HEK293T (cell line): Measurements from ENCODE around the gene REXO4.

Experiments used
- BHLHE40 ChIP-seq: fragments of 450-650 bp; IDR thresholded peaks from 2 replicates; pipeline ENCODE4 v1.6.1; 2016; ENCODE audit warnings: mild to moderate bottlenecking, moderate library complexity, borderline replicate concordance
- ELF4 ChIP-seq: fragments of 450-650 bp; IDR thresholded peaks from 2 replicates; pipeline ENCODE4 v1.6.1; 2017; ENCODE audit warnings: antibody characterized with exemption
- FOXK2 ChIP-seq: fragments of 450-650 bp; IDR thresholded peaks from 2 replicates; pipeline ENCODE4 v1.6.1; 2016; ENCODE audit warnings: mild to moderate bottlenecking
- FOXM1 ChIP-seq: fragments of 450-650 bp; IDR thresholded peaks from 2 replicates; pipeline ENCODE4 v1.6.1; 2017; ENCODE audit warnings: mild to moderate bottlenecking, borderline replicate concordance
- NFRKB ChIP-seq: fragments of 450-650 bp; IDR thresholded peaks from 2 replicates; pipeline ENCODE4 v1.6.1; 2016; ENCODE audit warnings: mild to moderate bottlenecking, moderate library complexity
- SP1 ChIP-seq: fragments of 450-650 bp; IDR thresholded peaks from 2 replicates; pipeline ENCODE4 v1.6.1; 2017
- TARDBP ChIP-seq: fragments of 450-650 bp; IDR thresholded peaks from 2 replicates; pipeline ENCODE4 v1.6.1; 2016
- ZNF384 ChIP-seq: fragments of 450-650 bp; IDR thresholded peaks from 2 replicates; pipeline ENCODE4 v1.6.1; 2016

DNA sequence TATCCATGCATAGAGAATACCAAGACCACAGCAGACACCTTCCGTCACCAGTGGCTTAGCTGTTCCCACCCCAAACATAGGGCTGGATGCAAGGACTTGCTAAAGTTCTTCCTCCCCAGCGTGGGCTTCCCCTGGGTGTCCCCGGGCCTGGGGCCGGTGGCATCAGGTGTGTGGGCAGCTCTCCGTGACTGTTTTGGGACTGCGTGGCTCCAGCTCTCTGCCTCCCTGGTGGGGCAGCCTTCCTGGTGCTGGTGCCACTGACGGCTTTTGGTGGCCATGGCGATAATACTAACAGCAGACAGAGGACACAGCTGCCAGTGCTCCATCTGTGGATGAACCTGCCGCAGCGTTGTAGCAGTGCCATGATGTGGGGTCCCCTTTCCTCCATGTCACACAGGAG lies 46.8 kb upstream of the REXO4 start:
- no peak for TF ChIP-seq FOXK2
- TF ChIP-seq FOXM1 = no peak
- TF ChIP-seq BHLHE40 = no peak
- no peak for TF ChIP-seq ZNF384
- no peak for TF ChIP-seq TARDBP
- no peak for TF ChIP-seq ELF4
- TF ChIP-seq SP1 = no peak
- TF ChIP-seq NFRKB = no peak
